GM18505 (cell line): ENCODE results near the gene C17orf75.

Experiments used
- ATAC-seq: cut with Tn5 transposase; IDR thresholded peaks from one replicate; pipeline ENCODE4 v1.9.1; 2021; ENCODE audit not compliant: unreplicated experiment
- POLR2A ChIP-seq: IDR thresholded peaks from 4 replicates; pipeline ENCODE4 v1.6.1; 2011; ENCODE audit warnings: borderline replicate concordance; ENCODE audit not compliant: insufficient read depth, insufficient read length; ENCODE audit errors: extremely low read depth

The C17orf75 gene

DNA sequence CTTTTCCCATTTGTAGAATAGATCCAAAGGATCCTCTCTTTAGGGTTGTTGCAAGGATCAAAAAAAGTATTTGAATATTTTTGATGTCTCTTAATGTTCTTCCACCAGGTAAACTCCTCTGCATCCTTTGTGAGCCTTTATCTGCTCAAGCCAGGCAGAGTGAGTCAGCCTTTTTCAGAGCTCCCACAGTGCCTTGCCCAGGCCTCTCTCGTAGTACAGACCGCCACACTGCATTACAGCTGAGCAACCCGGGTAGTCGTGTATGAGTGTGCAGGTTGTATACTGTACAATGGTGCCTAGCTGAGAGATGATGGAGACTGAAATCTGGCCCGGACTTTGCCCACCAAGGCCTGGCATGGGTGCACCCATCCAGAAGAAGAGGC lies 55.5 kb downstream of the C17orf75 start:
- no peak for ATAC-seq

DNA sequence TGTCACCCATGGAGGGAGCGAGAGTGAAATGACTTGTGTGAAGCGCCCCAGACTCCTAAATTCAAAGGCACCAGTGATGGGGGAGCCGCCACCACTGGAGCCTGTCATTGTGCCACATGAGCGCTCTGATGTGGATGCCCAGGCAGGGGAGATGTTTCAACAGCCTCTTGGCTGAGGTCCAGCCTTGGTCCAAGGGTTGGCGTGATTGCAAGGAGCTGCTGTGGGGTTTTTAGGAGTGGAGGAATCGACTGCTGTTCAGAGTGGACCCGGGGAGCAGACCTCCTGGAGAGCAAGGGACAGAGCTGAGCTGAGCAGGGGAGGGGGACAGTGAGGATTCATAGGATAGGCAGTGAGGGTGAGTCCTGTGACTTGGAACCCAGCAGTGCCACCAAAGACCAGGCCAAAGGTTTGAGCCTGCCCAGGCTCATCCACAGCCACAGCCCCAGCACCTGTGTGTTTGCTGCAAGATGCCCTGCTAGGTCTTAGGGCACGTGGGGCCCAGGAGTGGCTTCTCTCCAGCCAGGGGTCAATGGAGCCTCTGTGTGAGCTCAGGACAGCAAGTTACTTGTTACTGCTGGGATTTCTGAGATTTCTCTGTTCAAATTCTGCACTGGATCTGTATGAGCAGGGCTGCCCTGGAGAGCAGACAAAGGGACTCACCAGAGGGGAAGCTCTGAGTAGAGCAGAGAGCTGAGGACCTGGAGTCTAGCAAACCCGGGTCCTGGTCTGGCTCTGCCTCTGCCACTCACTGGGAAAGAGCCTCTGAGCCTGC lies 56.0 kb downstream of the C17orf75 start:
- TF ChIP-seq POLR2A = no peak
- ATAC-seq = no peak

More for the DNA sequence above, 55.5 kb downstream of the C17orf75 start:
- no peak for TF ChIP-seq POLR2A

DNA sequence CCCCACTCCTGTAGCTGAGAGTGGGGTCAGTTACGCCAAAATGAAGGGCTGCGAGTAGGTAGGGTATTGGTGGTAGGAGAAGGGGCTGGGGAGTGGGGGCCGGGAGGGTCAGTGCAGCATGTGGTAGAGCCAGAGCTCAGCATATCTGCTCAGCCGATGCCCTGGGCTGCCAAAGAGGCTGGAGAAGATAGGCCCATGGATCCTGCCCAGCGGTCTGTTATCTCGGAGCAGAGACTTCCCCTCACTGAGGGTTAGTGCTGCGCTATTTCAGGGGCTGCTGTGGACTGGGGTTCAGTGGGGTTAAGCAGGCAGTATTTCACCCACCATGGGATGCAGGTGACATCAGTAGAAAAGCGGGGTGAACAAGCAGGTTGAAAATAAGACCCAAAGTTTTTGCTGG lies 56.7 kb downstream of the C17orf75 start:
- TF ChIP-seq POLR2A = no peak
- no peak for ATAC-seq

DNA sequence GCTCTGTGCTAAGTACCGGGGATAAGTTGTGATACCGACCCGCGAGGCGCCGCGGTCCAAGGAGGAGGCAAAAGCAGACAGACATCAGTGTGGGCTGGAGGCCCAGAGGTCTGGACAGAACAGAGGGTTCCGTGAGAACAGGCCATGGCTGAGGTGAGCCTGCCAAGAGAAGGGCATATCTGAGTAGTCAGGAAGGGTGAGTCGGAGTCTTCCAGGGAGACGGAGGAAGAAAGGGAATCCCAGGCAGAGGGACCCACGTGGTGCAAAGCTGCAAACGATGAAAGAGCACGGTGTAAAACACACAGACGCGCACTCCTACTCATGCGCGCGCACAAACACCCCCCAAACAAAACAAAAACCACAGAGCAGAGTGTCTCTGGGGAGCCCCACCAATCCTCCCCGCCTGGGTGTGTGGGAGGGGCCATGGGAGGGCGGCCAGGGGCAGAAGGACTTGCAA lies 58.2 kb downstream of the C17orf75 start:
- ATAC-seq = no peak
- TF ChIP-seq POLR2A = no peak

DNA sequence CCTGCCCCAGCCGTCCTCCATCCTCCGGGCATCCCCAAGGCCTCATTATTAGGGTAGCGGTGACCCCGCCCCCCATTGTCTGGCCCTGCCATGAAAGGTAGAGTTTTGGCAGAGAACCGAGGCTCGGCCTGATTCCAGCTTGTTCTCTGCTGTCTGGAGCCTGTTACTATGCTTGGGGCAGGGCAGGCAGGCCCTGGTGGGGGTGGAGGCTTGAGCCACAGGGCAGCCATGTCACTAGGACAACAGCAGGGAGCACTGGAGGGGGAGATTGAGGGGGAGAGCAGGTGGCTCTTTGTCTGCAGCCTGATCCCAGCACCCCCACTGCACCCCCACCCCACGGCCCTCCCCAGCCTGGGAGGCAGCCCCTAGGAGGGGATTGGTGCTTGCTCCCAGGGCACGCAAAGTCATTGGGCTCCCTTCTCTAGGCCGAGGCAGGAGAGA lies 60.9 kb downstream of the C17orf75 start:
- ATAC-seq = no peak
- no peak for TF ChIP-seq POLR2A

DNA sequence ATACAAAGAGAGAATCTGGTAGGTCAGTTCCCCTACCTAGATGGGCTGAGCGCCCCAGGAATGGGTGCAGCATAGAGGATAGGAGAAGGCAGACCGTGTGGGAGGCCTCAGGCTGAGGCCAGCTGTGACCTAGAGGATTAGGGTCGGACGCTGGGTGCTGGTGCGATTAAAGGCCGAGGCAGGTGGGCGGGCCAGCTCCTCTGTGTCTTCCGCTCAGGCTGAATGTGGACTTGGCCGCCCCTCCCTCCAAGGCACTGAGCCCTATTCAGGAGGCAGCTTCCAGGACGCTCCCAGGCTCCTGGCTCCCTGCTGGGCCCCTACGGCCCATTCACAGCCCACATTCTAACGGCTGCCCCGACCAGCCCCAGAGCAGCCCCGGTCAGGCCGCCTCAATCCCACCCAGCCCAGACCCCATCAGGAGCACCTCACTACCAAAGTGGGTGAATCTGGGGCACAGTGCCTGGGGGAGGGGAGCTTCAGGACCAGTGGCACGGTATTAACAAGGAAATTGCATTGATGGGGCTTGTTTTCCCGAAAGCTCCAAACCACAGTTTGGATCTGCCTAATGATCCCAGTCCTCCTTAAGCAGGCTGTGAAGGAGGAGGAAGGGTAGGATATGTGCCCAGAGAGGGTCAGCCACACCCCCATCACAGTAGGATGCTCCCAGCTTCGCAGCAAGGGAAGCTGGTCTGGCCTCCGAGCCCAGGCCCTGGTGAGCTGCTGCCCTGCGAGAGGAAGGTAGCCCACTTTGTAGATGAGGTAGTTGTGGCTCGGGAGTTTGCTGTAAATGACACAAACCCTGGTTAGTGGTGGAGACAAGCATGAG lies 61.9 kb downstream of the C17orf75 start:
- ATAC-seq = no peak
- no peak for TF ChIP-seq POLR2A

DNA sequence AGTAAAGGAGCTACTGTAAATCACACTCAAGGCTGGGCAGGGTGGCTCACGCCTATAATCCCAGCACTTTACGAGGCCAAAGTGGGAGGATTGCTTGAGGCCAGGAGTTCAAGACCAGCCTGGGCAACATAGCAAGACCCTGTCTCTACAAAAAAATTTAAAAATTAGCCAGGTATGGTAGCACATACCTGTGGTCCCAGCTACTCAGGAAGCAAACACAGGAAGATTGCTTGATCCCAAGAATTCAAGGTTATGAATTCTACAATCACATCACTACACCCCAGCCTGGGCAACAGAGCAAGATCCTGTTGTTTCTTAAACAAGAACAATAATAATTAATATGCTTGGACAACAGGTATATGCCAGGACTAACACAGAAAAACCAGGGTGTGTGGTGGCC lies 63.2 kb downstream of the C17orf75 start:
- no peak for ATAC-seq

More for the DNA sequence above, 63.2 kb downstream of the C17orf75 start:
- TF ChIP-seq POLR2A = no peak
